NCI-H2107 treated with DMSO at 0.1 percent for 48 hours (cell line): Measurements from ENCODE around the gene MKNK1.
"Not testable (repeated sequence)": the region's sequence is repeated elsewhere in the genome, so short reads cannot be mapped to it uniquely, and the experiment has no call there.

ENCODE experiments used
- DNase-seq: peaks from one replicate; lab custom pipeline; 2025; ENCODE audit not compliant: unreplicated experiment; lab: John Stamatoyannopoulos, UW

MKNK1 gene

GRCh38 chr1:46603858-46604549, at the start of gene MKNK1:
Gene MKNK1 (minus strand): TSS chr1:46604268. CDS start chr1:46583327, 20,941 bp downstream.
- peak; percentile 96 for DNase-seq

DNA sequence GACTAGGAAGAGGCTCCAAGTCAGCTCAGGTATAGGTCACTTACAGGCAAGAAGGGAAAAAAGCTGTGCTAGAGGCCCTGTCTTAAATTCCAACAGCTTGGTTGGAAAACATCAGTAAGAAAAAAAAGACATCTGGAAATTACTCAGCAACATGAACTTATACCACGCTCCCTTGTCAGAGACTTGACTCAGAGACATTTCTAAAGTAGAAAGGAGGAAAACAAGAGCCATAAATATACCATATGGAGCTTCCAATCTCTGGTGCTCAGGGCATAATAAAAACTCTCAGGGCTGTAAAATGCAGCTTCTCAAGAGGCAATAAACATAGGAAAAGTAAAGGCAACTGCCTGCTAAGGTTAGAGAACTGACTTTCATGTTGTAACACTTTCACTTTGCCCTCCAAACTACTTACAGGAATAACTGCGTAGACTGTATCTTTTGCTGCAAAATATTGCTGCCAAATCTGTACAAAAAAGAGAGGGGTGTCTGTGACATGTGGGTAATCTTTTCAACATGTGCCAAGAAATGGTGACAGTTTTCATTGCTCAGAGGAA, 49.4 kb upstream of the MKNK1 start:
- DNase-seq: no peak

DNA sequence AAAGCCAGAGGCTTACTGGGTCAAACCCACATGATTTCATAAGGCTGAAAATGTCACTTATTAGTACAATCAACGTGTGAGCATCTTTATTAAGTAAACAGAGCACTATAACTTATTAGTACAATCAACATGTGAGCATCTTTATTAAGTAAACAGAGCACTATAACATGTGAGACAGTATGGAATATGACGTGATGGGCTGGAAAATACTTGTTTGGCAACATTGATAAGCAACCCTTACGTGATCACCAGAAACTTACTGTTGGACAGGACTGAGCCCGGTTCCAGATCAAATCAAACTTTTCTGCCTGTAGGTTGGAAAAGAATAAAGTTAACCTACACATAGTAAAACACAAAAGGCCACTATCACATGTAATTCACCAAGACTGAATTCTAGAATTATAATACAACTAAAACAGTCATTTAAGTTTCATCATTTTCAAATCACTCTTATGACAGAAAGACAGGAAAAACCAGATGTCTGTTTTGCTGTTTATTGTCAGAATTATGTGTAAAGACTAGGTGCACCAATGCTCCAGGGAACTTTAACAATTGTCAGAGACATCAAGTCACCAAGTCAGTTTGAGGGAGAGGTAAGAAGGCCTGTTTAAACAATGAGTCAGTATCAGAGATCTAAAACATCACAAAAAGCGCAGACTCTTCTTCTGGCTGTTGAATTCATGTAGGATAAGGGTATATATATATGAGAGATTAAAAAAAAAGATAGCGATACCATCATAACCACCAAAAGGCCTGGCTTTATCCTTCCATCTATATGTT, 48.4 kb upstream of the MKNK1 start:
- DNase-seq: no peak

- DNase-seq: not testable (repeated sequence)
Observed at GRCh38 chr1:46651152-46651551, 47.1 kb upstream of the MKNK1 start.

GRCh38 chr1:46650491-46650890, 46.4 kb upstream of the MKNK1 start:
- no peak for DNase-seq

- no peak for DNase-seq
Observed at GRCh38 chr1:46649764-46650163, 45.7 kb upstream of the MKNK1 start.

DNA sequence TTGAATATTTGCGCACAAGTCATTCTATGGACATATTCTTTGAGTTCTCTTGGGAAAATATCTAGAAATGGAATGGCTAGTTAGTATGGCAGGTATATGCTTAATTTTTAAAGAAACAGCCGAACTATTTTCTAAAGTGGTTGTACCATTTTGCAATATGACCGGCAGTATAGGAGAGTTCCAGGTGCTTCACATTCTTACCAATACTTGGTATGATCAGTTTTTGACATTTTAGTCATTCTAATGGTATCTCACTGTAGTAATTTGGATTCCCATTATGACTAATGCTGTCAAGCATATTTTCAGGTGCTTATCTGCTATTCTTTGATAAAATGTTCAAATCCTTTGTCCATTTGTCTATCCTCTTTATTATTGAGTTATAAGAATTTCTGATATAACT, 43.5 kb upstream of the MKNK1 start:
- DNase-seq: no peak

DNA sequence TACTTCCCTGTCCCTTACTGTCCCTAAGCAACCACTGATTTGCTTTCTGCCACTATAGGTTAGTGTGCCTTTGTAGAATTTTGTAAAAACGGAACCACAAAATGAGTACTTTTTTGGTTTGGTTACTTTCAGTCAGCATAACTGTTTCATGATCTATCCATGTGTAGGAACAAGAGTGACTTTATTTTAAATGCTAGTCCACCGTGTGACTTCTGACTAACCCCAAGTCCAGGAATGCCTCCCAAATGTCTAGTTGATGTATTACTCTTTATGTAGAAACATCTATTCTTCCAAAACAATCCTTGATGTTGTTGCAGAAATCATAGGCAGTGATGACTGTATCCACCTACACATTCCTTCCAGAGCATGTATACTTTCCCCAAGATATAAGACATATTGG, 42.8 kb upstream of the MKNK1 start:
- DNase-seq: no peak

DNA sequence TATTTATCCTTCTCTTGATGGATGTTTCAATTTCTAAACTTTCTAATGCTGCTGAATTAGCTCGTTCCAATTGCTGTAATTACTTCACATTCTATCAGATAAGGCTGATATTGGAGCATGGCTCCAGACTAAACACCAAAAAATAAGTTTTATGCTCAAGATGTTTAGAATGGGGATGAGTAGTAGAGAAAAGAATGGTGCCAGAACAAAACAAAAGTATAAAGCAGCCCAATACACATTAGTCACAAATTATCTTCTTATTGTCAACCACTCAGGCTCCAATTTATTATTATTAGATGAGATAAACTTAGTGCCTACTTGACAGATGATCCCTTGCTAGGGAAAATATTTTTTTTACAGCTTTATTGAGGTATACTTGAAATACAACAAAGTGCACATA, 42.3 kb upstream of the MKNK1 start:
- DNase-seq: no peak

DNA sequence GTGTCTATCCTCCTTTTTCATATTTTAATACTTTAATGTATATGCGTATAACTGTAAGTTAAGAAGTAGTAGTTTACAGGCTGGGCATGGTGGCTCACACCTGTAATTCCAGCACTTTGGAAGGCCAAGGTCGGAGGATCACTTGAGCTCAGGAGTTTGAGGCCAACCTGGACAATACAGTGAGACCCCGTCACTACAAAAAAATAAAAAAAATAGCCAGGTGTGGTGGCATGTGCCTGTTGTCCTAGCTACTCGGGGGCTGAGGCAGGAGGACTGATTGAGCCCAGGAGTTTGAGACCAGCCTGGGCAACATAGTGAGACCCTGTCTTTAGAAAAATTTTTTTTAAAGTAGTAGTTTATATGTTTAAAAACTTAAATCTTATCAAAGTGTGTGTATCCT, 41.7 kb upstream of the MKNK1 start:
- no peak for DNase-seq

DNA sequence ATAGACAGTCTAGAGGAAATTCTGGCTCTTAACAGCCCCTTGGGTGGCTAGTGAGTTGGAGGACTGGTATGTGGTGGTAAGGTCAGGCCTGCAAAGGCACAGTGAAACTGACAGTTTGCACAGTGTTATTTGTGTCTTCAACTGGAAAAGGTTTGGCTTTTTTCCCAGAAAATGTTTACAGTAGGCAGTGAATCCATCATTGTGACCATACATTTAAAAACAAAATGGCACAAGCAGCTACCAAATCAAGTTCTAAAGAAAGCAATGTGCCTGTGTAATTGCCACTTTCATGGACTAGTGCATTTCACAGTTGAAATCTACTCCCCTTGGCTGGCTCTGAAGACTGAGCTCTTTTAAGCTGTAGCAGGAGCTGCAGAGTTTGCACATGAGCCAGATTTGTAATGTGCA, 39.3 kb upstream of the MKNK1 start:
- DNase-seq: peak; percentile 83

DNA sequence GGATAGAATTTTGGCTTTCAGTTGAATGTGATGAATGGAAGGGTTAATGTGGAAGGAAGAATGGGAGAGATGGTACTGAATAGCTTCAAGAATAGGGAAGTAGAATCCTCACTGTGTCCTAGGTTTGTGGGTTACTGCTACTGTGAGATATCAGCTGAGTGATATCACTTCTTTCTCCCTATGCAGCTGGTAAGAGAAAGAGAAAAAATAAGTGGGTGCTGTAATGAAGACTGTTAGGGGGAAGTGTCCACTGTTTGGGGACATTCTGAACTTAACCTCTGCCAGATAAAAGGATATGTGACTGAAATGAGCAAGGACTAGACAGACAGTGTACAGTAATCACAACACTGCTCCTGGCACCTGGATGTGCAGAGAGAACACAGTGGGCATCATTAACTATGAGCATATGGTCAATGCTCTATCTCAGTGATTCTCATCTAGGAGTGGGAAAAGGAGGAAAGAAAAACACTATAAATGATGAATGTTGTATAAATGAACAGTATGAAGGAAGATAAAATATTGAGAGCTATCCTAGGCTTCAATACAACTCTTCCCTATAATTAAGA, 38.1 kb upstream of the MKNK1 start:
- no peak for DNase-seq

- no peak for DNase-seq
Observed at GRCh38 chr1:46639547-46639946, 35.5 kb upstream of the MKNK1 start.

- no peak for DNase-seq
Observed at GRCh38 chr1:46638921-46639320, 34.9 kb upstream of the MKNK1 start.

GRCh38 chr1:46637444-46638083, 33.5 kb upstream of the MKNK1 start:
- no peak for DNase-seq

DNA sequence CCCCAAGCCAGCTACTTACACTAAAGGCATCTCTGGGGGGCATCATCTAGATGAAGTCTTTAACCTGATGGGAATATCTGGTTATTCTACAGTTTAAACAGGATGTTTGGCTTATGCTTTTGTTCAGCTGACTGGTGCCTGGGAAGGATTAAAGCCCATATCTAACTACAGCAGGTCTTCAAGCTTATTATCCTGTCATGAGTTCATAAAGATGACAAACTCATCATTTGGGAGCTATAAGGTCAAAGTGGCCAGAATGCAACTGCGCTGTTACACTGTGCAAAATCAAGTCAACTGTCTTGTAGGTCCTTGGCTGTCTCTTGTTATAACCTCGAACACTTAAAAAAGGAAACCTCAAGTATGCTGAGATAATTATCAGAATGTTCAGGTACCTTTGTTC, 31.1 kb upstream of the MKNK1 start:
- no peak for DNase-seq

DNA sequence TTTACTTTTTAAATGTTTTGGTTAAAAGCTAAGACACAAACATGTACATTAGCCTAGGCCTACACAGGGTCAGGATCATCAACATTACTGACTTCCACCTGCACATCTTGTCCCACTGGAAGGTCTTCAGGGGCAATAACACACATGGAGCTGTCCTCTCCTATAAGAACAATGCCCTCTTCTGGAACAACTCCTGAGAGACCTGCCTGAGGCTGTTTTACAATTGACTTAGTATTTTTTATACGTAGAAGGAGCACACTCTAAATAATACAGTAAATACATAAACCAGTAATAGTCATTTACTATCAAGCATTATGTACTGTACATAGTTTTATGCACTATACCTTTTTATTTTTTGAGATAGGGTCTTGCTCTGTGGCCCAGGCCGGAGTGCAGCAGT, 26.7 kb upstream of the MKNK1 start:
- no peak for DNase-seq

DNA sequence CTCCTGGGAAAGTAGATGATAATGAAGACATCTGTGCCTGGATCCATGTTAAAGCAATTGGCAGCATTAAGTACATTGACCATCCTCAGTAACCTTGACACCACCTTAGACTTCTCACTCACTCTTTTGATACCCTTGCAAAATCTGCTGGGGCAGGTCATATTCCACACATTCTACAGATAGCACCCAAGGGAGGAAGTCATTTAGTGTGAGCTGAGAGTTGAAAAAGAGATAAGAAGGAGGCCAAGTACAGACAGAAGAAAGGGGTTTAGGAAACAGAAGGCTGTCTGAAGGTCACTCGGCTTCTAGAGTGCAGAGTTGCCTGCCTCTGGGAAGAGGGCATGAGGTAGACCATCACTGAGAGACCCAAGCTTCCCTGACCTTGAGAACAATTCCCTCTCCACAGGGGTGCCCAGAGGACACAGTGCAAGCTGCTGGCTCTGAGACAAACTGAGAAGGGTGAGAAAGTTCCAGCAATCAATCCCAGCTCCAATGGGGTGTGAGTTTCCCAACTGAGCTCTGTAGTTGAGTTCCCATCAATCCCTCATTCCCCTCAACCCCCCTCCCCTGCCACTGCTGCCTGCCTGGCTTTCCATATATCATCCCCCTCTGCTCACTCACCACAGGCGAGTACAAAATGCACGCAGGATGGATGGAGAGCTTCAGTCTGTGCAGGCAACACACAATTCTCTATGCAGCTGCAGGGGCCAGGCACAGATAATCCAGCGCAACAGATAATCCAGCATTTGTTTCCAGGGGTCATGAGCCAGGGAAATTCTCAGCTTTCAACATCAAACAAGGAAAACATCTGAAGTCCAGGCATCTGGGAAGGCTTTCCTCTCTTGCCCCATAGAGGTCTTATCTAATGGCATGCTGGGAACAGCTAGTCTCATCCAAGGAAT, 19.9 kb upstream of the MKNK1 start:
- no peak for DNase-seq

DNA sequence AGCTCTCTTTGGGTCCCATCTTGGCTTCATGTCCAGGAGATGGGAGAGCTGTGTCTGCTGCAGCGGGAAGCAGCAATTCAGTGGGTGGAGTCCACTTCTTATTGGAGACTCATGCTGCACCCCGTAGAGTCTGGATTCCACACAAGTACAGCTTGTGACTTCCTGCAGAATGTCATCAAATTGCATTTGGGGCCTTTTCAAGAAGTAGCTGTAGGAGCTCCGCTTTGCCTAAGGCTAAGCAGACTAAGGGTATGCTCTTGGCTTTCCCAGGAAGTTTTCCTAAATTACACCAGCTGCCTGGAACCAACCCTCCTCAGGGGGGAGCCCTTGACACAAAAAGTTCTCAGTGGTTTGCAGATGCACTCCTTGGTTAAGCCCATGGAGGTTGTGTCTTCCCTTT, 18.3 kb upstream of the MKNK1 start:
- peak; percentile 33 for DNase-seq

GRCh38 chr1:46621930-46622329, 17.9 kb upstream of the MKNK1 start:
- DNase-seq: no peak
